Left colon (tissue), 2 donors: ENCODE data around the gene ASCC3. TPM values are rescaled to one million over a fixed set of nuclear protein-coding genes. Genes with fewer than 3 reads are reported as not detected.

Source experiments
- ATAC-seq: fragments of 200-7000 bp; cut with Tn5 transposase; one replicate; pipeline ENCODE4 v1.9.1; 2020; ENCODE audit warnings: mild to moderate bottlenecking, moderate library complexity
- DNase-seq, 2 donors: peaks; one replicate each; pipeline ENCODE4 v3.0.0-alpha.2; 2020
- intact Hi-C, 2 donors: fragments of 100-400 bp; cut with DNase I in 1 of 2; cut with micrococcal nuclease in 1 of 2; formaldehyde crosslinking; loops; one replicate each; pipeline versions ENCODE4 v1.11.2 to v1.14.0; 2022; cut with DNase I, micrococcal nuclease
- total RNA-seq, 2 donors: library from RNA; stranded (reverse); fragmentation: NEBNext Ultra II Directional; extraction: Animal tissue kit (Norgen Biotek cat#: 25700); gene quantifications; one replicate each; pipeline ENCODE4 v1.2.1, GENCODE V29; 2021
- donor health status: DM: no; HTN: no; CAD: no.
- donor health status: DM: yes; HTN: yes; CAD: no.

ASCC3 gene
- total RNA-seq, 2 donors from 2014 or later, result 28.6 to 37.2 TPM

DNA sequence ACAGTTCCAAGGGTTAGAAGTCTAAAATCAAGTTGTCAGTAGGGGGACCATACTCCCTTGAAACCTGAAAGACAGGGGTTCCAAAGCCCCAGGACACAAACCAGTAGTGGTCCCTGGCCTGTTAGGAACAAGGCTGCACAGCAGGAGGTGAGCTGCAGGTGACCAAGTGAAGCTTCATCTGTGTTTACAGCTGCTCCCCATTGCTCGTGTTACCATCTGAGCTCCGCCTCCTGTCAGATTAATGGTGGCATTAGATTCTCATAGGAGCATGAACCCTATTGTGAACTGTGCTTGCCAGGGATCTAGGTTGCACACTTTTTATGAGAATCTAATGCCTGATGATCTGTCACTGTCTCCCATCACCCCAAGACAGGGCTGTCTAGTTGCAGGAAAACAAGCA is 391.1 kb downstream of the ASCC3 start:
- ATAC-seq (no peak), DNase-seq (no peak)
- intact Hi-C loops, result no loop called here

GRCh38 chr6:100488244-100488643 is 392.9 kb downstream of the ASCC3 start:
- intact Hi-C loops, result no loop called here
- no peak for DNase-seq
- no peak for ATAC-seq

DNA sequence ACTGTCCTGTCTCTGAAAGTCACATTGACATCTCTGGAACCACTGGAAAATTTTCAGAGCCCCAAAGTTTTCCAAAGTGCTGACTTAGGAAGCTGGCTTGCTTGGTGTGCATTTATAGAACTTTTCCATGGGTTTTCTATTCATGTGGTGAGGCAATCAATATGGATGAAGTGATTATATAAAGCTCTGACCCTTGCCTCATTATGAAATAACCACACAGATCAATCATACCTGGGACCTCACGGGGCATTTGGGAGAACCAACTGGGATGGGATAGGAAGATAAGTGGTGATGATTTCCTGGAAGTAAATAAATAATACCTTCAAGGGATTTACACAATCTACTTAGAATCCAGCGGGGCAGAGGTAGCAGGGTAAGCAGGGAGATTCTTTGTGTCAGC is 393.5 kb downstream of the ASCC3 start:
- ATAC-seq, result no peak
- intact Hi-C loops, result no loop called here
- DNase-seq, result no peak

DNA sequence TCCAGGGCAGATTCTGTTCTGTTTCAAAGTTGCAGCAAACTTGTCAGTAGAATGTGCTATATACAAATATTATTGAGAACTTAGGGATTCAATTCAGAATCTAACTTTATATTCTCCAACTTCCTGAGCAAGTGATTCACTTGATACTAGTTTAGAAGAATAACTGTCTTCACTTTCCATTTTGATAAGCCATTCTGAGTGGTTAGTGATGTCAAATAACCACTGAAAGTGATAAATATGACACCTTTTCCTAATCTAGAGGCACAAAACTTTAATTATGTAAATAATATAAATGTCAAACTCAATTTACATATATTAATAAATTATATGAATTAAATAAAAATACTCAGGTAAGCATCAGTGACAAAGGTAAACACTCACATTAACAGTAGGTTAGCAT is 395.9 kb downstream of the ASCC3 start:
- ATAC-seq (no peak), DNase-seq (no peak)
- intact Hi-C loops, result no loop called here

- ATAC-seq, result no peak
- intact Hi-C loops, result no loop called here
- DNase-seq, result no peak
These were observed 396.7 kb downstream of the ASCC3 start for GRCh38 chr6:100484474-100484873.

DNA sequence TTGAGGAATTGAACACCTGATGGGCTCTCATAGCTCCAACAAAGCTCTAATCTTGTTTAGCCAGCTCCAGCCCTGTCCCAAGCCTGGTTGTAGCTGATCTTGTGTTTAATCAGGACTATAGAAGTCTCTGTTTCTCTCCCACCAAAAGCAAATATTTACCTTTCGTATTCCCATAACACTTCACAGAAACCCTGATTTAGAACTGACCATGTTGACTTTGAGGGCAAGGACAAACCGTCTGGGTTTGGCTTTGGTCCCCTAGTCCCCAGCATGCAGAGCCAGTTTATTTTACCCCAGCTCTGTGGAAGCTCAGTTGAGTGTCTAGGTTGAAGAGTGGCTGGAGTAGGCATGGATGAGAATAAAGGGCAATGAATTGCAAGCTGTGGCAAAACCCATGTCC is 398.4 kb downstream of the ASCC3 start:
- no peak for DNase-seq
- ATAC-seq, result peak; percentile 67
- intact Hi-C loops, result no loop called here

GRCh38 chr6:100479179-100480035 is 401.7 kb downstream of the ASCC3 start:
- intact Hi-C loops, result loop anchor here in 1 of 2 donors (5.0 kb wide), 1 partner anchor 362 kb away; no protein-coding TSS in a partner anchor
- ATAC-seq, result peak; percentile 58
- no peak for DNase-seq

- intact Hi-C loops, result loop anchor here in 1 of 2 donors (5.0 kb wide), 1 partner anchor 358 kb away; no protein-coding TSS in a partner anchor
- no peak for ATAC-seq
- no peak for DNase-seq
These were observed 405.4 kb downstream of the ASCC3 start for GRCh38 chr6:100475554-100476320.

DNA sequence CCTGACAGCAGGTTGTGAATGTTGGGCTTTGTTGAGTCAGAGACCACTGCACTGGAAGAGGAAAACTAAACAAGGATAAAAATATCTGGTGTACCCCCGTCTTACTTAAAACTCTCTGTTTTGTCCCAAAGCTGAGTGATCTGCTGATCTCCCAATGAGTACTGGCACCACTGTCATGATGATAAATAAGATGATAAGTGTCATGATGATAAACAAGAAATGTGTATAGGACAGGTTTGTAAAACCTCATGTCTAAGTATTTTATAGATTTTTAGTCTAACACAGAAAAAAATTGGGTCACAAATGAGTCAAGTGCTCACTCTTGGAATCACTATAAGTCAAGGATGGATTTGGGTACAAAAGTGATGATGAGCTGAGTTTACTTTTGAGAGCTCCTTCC is 407.9 kb downstream of the ASCC3 start:
- DNase-seq, result no peak
- intact Hi-C loops, result no loop called here
- no peak for ATAC-seq

GRCh38 chr6:100472674-100473073 is 408.5 kb downstream of the ASCC3 start:
- intact Hi-C loops, result no loop called here
- DNase-seq (no peak), ATAC-seq (no peak)

DNA sequence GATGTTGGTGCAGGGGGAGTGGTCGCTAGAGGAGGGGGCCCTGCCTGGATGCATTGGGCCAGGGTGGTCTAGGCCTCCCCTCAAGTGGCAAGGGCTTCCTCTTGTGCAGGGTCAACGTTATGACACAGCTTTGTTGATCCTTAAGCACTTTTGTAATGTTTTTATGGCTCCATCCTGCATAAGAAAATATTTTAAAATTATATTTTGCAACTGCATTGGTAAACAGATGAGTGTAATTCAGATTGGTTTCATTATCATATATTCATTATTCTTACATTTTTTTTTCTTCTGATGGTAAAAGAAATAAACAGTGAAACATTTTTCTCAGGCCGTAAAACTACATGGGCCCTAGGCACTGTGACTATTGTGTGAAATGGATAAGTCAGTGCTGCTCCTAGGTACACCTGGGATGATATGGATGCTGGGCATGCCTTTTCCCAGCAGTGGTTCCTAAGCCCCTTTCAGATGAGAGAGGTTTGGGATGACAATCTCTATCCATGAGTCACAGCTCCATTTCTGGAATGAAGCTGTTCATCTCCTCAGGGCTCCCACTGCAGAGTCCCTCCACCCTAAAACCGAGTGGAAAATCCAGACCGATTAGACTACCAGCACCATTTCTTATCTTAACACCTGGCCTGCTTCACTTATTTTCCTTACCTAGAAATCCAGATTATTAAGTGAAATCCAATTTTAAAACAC is 410.6 kb downstream of the ASCC3 start:
- ATAC-seq, result no peak
- intact Hi-C loops, result no loop called here
- no peak for DNase-seq

GRCh38 chr6:100469101-100469859 is 411.8 kb downstream of the ASCC3 start:
- DNase-seq (no peak), ATAC-seq (no peak)
- intact Hi-C loops, result no loop called here

DNA sequence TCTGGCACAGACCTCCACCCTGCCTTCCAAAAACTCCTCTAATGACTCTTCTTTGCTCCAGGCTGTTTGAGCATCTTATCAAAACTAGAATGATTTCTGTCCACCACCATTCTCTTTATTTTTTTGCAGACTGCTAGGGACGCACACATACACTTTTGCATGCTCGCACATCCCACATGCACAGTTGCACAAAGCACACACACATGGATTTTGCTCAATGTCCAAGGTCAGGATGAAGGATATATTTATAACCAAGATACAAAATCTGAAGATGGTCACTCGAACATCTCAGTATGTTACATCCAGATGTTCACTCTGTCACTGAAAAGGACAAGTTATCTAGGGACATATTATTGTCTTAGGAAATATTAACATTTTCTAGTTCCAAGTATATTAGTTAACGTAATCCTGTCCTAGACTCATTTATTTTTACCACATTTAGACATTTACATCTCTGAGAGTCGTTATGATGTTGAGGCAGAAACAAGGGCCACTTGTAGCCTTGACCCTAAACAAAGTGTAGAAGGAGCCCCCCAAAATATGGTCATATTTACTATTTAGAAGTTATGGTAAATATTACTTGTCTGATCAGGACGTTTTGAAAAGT is 413.0 kb downstream of the ASCC3 start:
- no peak for ATAC-seq
- intact Hi-C loops, result no loop called here
- DNase-seq, result no peak

- ATAC-seq, result peak; percentile 23
- intact Hi-C loops, result no loop called here
- DNase-seq, result no peak
These were observed 413.8 kb downstream of the ASCC3 start for GRCh38 chr6:100467129-100468015.

DNA sequence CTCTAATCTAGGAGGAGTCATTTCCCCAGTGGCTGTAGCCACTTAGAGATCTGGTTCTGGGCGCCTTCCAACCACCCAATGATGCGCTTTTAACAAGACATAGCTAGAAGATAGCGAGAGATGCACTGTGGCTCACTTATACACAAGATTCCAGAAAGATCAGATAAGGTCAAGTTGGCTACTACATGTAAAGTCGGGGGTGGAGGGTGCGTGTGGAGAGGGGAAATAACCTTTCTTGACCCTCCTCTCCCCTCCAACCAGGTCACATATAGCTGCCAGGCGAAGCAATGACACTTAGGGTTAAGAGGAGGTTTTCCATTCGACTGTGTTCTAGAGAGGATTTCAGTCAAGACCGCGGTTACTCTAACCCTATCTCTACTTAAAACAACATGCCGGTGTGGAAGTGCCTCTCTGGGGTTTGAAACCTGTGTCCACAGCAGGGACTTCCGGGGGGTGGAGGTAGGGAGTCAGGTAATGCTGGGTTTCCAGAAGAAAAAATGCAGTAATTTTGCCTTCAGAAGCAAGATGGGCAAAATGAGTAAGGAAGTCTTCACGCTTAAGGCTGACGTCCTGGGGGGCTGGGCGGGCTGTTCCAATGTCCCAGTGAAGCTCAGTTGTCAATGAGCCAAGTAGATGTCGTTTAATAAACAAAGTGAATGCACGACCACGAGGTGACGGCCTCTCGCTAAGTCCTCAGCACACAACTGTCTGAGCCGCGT is 414.6 kb downstream of the ASCC3 start:
- ATAC-seq (no peak), DNase-seq (no peak)
- intact Hi-C loops, result no loop called here

GRCh38 chr6:100465701-100466409 is 415.3 kb downstream of the ASCC3 start:
- ATAC-seq (no peak), DNase-seq (no peak)
- intact Hi-C loops, result no loop called here
